ENCODE results near the gene FAM20B.
"Not testable (repeated sequence)": the region's sequence is repeated elsewhere in the genome, so short reads cannot be mapped to it uniquely, and the experiment has no call there.

Gene FAM20B

GRCh38 chr1:179023946-179024650 is 1.6 kb upstream of the FAM20B start:
- no peak for DNase-seq (ENCODE audit: low read depth)

GRCh38 chr1:179025975-179026812 is 500 bp downstream of the FAM20B start:
- DNase-seq (ENCODE audit: low read depth), result no peak

GRCh38 chr1:179026813-179027669 is 1.3 kb downstream of the FAM20B start:
- DNase-seq (ENCODE audit: low read depth), result no peak

- no peak for DNase-seq (ENCODE audit: low read depth)
Observed at GRCh38 chr1:179029321-179029759, 3.6 kb downstream of the FAM20B start.

GRCh38 chr1:179030130-179030529 is 4.4 kb downstream of the FAM20B start:
- DNase-seq (ENCODE audit: low read depth), result no peak

- no peak for DNase-seq (ENCODE audit: low read depth)
Observed at GRCh38 chr1:179030683-179031082, 5.0 kb downstream of the FAM20B start.

GRCh38 chr1:179031284-179031683 is 5.6 kb downstream of the FAM20B start:
- DNase-seq (ENCODE audit: low read depth), result no peak

GRCh38 chr1:179031855-179032513 is 6.3 kb downstream of the FAM20B start:
- DNase-seq (ENCODE audit: low read depth), result no peak

GRCh38 chr1:179034720-179035119 is 9.0 kb downstream of the FAM20B start:
- DNase-seq (ENCODE audit: low read depth), result peak; percentile 57

- no peak for DNase-seq (ENCODE audit: low read depth)
Observed at GRCh38 chr1:179036844-179037465, 11.3 kb downstream of the FAM20B start.

- DNase-seq (ENCODE audit: low read depth), result no peak
Observed at GRCh38 chr1:179038528-179039281, 13.0 kb downstream of the FAM20B start.

- DNase-seq (ENCODE audit: low read depth), result not testable (repeated sequence)
Observed at GRCh38 chr1:179039502-179040174, 13.9 kb downstream of the FAM20B start.

GRCh38 chr1:179040175-179040551 is 14.5 kb downstream of the FAM20B start:
- DNase-seq (ENCODE audit: low read depth), result not testable (repeated sequence)

- no peak for DNase-seq (ENCODE audit: low read depth)
Observed at GRCh38 chr1:179042087-179042486, 16.4 kb downstream of the FAM20B start.

GRCh38 chr1:179042700-179043099 is 17.0 kb downstream of the FAM20B start:
- no peak for DNase-seq (ENCODE audit: low read depth)

- DNase-seq (ENCODE audit: low read depth), result no peak
Observed at GRCh38 chr1:179043266-179043665, 17.6 kb downstream of the FAM20B start.

- no peak for DNase-seq (ENCODE audit: low read depth)
Observed at GRCh38 chr1:179043907-179044306, 18.2 kb downstream of the FAM20B start.

- no peak for DNase-seq (ENCODE audit: low read depth)
Observed at GRCh38 chr1:179046808-179047635, 21.3 kb downstream of the FAM20B start.

- no peak for DNase-seq (ENCODE audit: low read depth)
Observed at GRCh38 chr1:179047636-179047997, 21.9 kb downstream of the FAM20B start.
